IPS-20b (cell line): ENCODE data around the gene TFF1.

ENCODE experiments used
- H3K27ac ChIP-seq: one replicate; pipeline ENCODE4 v1.5.1; 2013; ENCODE audit warnings: low read length
- H3K27me3 ChIP-seq: 2 replicates; pipeline ENCODE4 v1.6.1; 2013; ENCODE audit warnings: mild to moderate bottlenecking, low read length, inconsistent platforms; ENCODE audit not compliant: insufficient read depth
- H3K36me3 ChIP-seq: 2 replicates; pipeline ENCODE4 v1.6.1; 2013; ENCODE audit warnings: low read depth, mild to moderate bottlenecking, inconsistent platforms, low read length, moderate library complexity; ENCODE audit not compliant: insufficient read depth
- H3K4me1 ChIP-seq: 2 replicates; pipeline ENCODE4 v1.6.1; 2013; ENCODE audit warnings: mild to moderate bottlenecking, control low read depth, inconsistent platforms, low read length, moderate library complexity; ENCODE audit not compliant: insufficient read depth
- H3K4me3 ChIP-seq: 2 replicates; pipeline ENCODE4 v1.5.1; 2013; ENCODE audit warnings: mild to moderate bottlenecking, low read length, inconsistent platforms
- H3K9ac ChIP-seq: 2 replicates; pipeline ENCODE4 v1.6.1; 2013; ENCODE audit warnings: low read depth, mild to moderate bottlenecking, inconsistent platforms, low read length, moderate library complexity
- H3K9me3 ChIP-seq: 2 replicates; pipeline ENCODE4 v1.6.1; 2013; ENCODE audit warnings: mild to moderate bottlenecking, low read depth, low read length, inconsistent platforms; ENCODE audit not compliant: insufficient read depth

The TFF1 gene

GRCh38 chr21:42336054-42336453 is 30.3 kb downstream of the TFF1 start:
- Histone ChIP-seq H3K9me3 (no peaks in the 10 kb centered on the region; the same call in 1 of the 2 replicates), H3K9ac (peak overlapping the region; percentile 61; the same call in 1 of the 2 replicates), H3K36me3 (no peaks in the 10 kb centered on the region), H3K4me1 (peaks cover 18% of the 10 kb centered on the region; the same call in 1 of the 2 replicates), H3K27ac (no peak overlapping the region), H3K27me3 (no peaks in the 10 kb centered on the region), H3K4me3 (peak overlapping the region; percentile 46; the same call in 1 of the 2 replicates)

GRCh38 chr21:42332557-42333317 is 33.6 kb downstream of the TFF1 start:
- Histone ChIP-seq H3K36me3 (no peaks in the 10 kb centered on the region), H3K9me3 (peaks cover 11% of the 10 kb centered on the region; the same call in 1 of the 2 replicates), H3K27ac (no peak overlapping the region), H3K9ac (no peak overlapping the region), H3K27me3 (no peaks in the 10 kb centered on the region), H3K4me3 (no peak overlapping the region), H3K4me1 (peaks cover 21% of the 10 kb centered on the region; the same call in 1 of the 2 replicates)

- no peak overlapping the region for H3K27ac ChIP-seq
- no peak overlapping the region for H3K9ac ChIP-seq
- H3K36me3 ChIP-seq, result no peaks in the 10 kb centered on the region
- H3K4me3 ChIP-seq, result no peak overlapping the region
- peaks cover 11% of the 10 kb centered on the region; the same call in 1 of the 2 replicates for H3K9me3 ChIP-seq
- no peaks in the 10 kb centered on the region for H3K27me3 ChIP-seq
- H3K4me1 ChIP-seq, result peaks cover 18% of the 10 kb centered on the region; the same call in 1 of the 2 replicates
Measured at GRCh38 chr21:42331660-42332059, 34.7 kb downstream of the TFF1 start.

- no peak overlapping the region for H3K27ac ChIP-seq
- no peaks in the 10 kb centered on the region for H3K27me3 ChIP-seq
- H3K9me3 ChIP-seq, result peaks cover 11% of the 10 kb centered on the region; the same call in 1 of the 2 replicates
- peaks cover 11% of the 10 kb centered on the region; the same call in 1 of the 2 replicates for H3K4me1 ChIP-seq
- no peak overlapping the region for H3K4me3 ChIP-seq
- H3K36me3 ChIP-seq, result no peaks in the 10 kb centered on the region
- H3K9ac ChIP-seq, result no peak overlapping the region
Measured at GRCh38 chr21:42330380-42331371, 35.7 kb downstream of the TFF1 start.

- Histone ChIP-seq H3K9ac (no peak overlapping the region), H3K4me1 (no peaks in the 10 kb centered on the region), H3K27me3 (no peaks in the 10 kb centered on the region), H3K27ac (no peak overlapping the region), H3K9me3 (peaks cover 7% of the 10 kb centered on the region; the same call in 1 of the 2 replicates), H3K4me3 (no peak overlapping the region), H3K36me3 (no peaks in the 10 kb centered on the region)
Measured at GRCh38 chr21:42324896-42325295, 41.4 kb downstream of the TFF1 start.

GRCh38 chr21:42321845-42322244 is 44.5 kb downstream of the TFF1 start:
- Histone ChIP-seq H3K27me3 (no peaks in the 10 kb centered on the region), H3K4me1 (peaks cover 3% of the 10 kb centered on the region), H3K9me3 (no peaks in the 10 kb centered on the region), H3K27ac (no peak overlapping the region), H3K4me3 (no peak overlapping the region), H3K36me3 (no peaks in the 10 kb centered on the region), H3K9ac (no peak overlapping the region)

GRCh38 chr21:42321231-42321630 is 45.1 kb downstream of the TFF1 start:
- H3K9ac ChIP-seq, result no peak overlapping the region
- H3K4me3 ChIP-seq, result no peak overlapping the region
- no peaks in the 10 kb centered on the region for H3K27me3 ChIP-seq
- H3K4me1 ChIP-seq, result peaks cover 3% of the 10 kb centered on the region
- H3K36me3 ChIP-seq, result no peaks in the 10 kb centered on the region
- no peak overlapping the region for H3K27ac ChIP-seq
- H3K9me3 ChIP-seq, result no peaks in the 10 kb centered on the region

GRCh38 chr21:42320791-42321190 is 45.5 kb downstream of the TFF1 start:
- no peaks in the 10 kb centered on the region for H3K9me3 ChIP-seq
- no peak overlapping the region for H3K27ac ChIP-seq
- H3K4me1 ChIP-seq, result peaks cover 3% of the 10 kb centered on the region
- H3K4me3 ChIP-seq, result no peak overlapping the region
- H3K9ac ChIP-seq, result no peak overlapping the region
- no peaks in the 10 kb centered on the region for H3K27me3 ChIP-seq
- H3K36me3 ChIP-seq, result no peaks in the 10 kb centered on the region

GRCh38 chr21:42319851-42320572 is 46.3 kb downstream of the TFF1 start:
- H3K36me3 ChIP-seq, result no peaks in the 10 kb centered on the region
- no peaks in the 10 kb centered on the region for H3K27me3 ChIP-seq
- peaks cover 3% of the 10 kb centered on the region for H3K4me1 ChIP-seq
- H3K9me3 ChIP-seq, result no peaks in the 10 kb centered on the region
- H3K9ac ChIP-seq, result no peak overlapping the region
- H3K27ac ChIP-seq, result no peak overlapping the region
- H3K4me3 ChIP-seq, result no peak overlapping the region

- no peak overlapping the region for H3K27ac ChIP-seq
- no peak overlapping the region for H3K9ac ChIP-seq
- H3K9me3 ChIP-seq, result no peaks in the 10 kb centered on the region
- H3K4me3 ChIP-seq, result no peak overlapping the region
- H3K27me3 ChIP-seq, result no peaks in the 10 kb centered on the region
- H3K4me1 ChIP-seq, result peaks cover 3% of the 10 kb centered on the region
- H3K36me3 ChIP-seq, result no peaks in the 10 kb centered on the region
Measured at GRCh38 chr21:42319376-42319775, 47.0 kb downstream of the TFF1 start.
